GM21619 (cell line): ENCODE data around the gene GEMIN4.
"Not testable (repeated sequence)": the region's sequence is repeated elsewhere in the genome, so short reads cannot be mapped to it uniquely, and the experiment has no call there.

ENCODE experiments used
- ATAC-seq: cut with Tn5 transposase; IDR thresholded peaks from one replicate; pipeline ENCODE4 v1.9.1; 2021; ENCODE audit not compliant: unreplicated experiment

The GEMIN4 gene

GRCh38 chr17:704111-704864 is 47.8 kb downstream of the GEMIN4 start:
- no peak for ATAC-seq

- no peak for ATAC-seq
Measured at GRCh38 chr17:703081-703875, 48.8 kb downstream of the GEMIN4 start.

- no peak for ATAC-seq
Measured at GRCh38 chr17:700504-701094, 51.5 kb downstream of the GEMIN4 start.

- no peak for ATAC-seq
Measured at GRCh38 chr17:699345-699744, 52.7 kb downstream of the GEMIN4 start.

- ATAC-seq, result not testable (repeated sequence)
Measured at GRCh38 chr17:698096-698495, 54.0 kb downstream of the GEMIN4 start.

- no peak for ATAC-seq
Measured at GRCh38 chr17:697682-698081, 54.4 kb downstream of the GEMIN4 start.

GRCh38 chr17:696369-696768 is 55.7 kb downstream of the GEMIN4 start:
- no peak for ATAC-seq
